Endothelial cell of umbilical vein (primary cell): Measurements from ENCODE around the gene KREMEN1. TPM values are rescaled to one million over a fixed set of nuclear protein-coding genes. Genes with fewer than 3 reads are reported as not detected.

Experiments
- BruUV-seq: library from RNA; stranded (reverse); fragments of 400-500 nt; replicated peaks from 2 replicates; lab custom pipeline; 2021; lab: Mats Ljungman, UMichigan
- CTCF ChIA-PET: fragments of 300-600, 350-600 bp; sonication (Branson Sonifier 250); formaldehyde crosslinking; loops from one replicate; lab custom pipeline; 2021; ENCODE audit warnings: antibody characterized with exemption, inconsistent platforms; lab: Charles Lee
- POLR2A ChIA-PET: fragments of 300-600, 350-600 bp; sonication (Branson Sonifier 250); formaldehyde crosslinking; loops from one replicate; lab custom pipeline; 2021; ENCODE audit warnings: antibody characterized with exemption, inconsistent platforms; lab: Charles Lee
- DNase-seq: peaks from one replicate; pipeline ENCODE4 v3.0.0-alpha.2; 2011; ENCODE audit warnings: low read depth, low spot score
- FAIRE-seq: peaks from 2 replicates; lab custom pipeline; 2011; peaks lifted over from hg19 to GRCh38; lab: Jason Lieb, UNC
- H2AFZ ChIP-seq: 2 replicates; pipeline ENCODE4 v1.6.0; 2012; ENCODE audit warnings: low read depth, low read length, control low read depth, inconsistent platforms
- H3K27ac ChIP-seq: 2 replicates; pipeline ENCODE4 v1.5.1; 2011; ENCODE audit warnings: low read depth, mild to moderate bottlenecking, control low read depth, low read length, moderate library complexity; ENCODE audit not compliant: insufficient read depth
- H3K27me3 ChIP-seq, 2 experiments: 2 replicates each; pipeline versions ENCODE4 v1.6.0 to v1.6.1; 2011; ENCODE audit warnings: low read length in 2 of 2, mixed read lengths in 1 of 2; ENCODE audit not compliant: control insufficient read depth in 2 of 2, insufficient read depth in 2 of 2
- H3K36me3 ChIP-seq, 2 experiments: 2 replicates in 1 of 2; 3 replicates in 1 of 2; pipeline ENCODE4 v1.5.1; 2011; ENCODE audit warnings: low read length in 2 of 2, mild to moderate bottlenecking in 1 of 2, moderate library complexity in 1 of 2; ENCODE audit not compliant: control insufficient read depth in 2 of 2, insufficient read depth in 2 of 2; ENCODE audit errors: extremely low read depth in 1 of 2
- H3K4me1 ChIP-seq: 3 replicates; pipeline ENCODE4 v1.5.1; 2011; ENCODE audit warnings: mild to moderate bottlenecking, low read length; ENCODE audit not compliant: control insufficient read depth, insufficient read depth; ENCODE audit errors: extremely low read depth
- H3K4me2 ChIP-seq: 2 replicates; pipeline ENCODE4 v1.6.1; 2011; ENCODE audit warnings: low read length, control low read depth, mixed read lengths; ENCODE audit not compliant: insufficient read depth
- H3K4me3 ChIP-seq, 3 experiments: fragments of 200-600 bp in 1 of 3; sonication (generic), shearing (Covaris generic) in 1 of 3; replicated peaks in 1 of 3; 2 replicates each; pipeline ENCODE4 v1.5.1; 2011 to 2016; ENCODE audit warnings: control low read depth in 3 of 3, low read length in 3 of 3, mild to moderate bottlenecking in 2 of 3, inconsistent platforms in 1 of 3, low read depth in 1 of 3, moderate library complexity in 1 of 3; ENCODE audit not compliant: insufficient read depth in 1 of 3
- H3K79me2 ChIP-seq: 2 replicates; pipeline ENCODE4 v1.6.0; 2012; ENCODE audit warnings: low read length, inconsistent platforms; ENCODE audit not compliant: control insufficient read depth, insufficient read depth
- H3K9ac ChIP-seq: replicated peaks from 2 replicates; pipeline ENCODE3; 2011; ENCODE audit warnings: low read length, control low read depth; ENCODE audit not compliant: insufficient read depth; ENCODE audit errors: extremely low read depth
- H3K9me1 ChIP-seq: replicated peaks from 3 replicates; pipeline ENCODE4 v1.6.0; 2011; ENCODE audit warnings: mild to moderate bottlenecking, low read length; ENCODE audit not compliant: control insufficient read depth, insufficient read depth; ENCODE audit errors: extremely low read depth
- H3K9me3 ChIP-seq: replicated peaks from 2 replicates; pipeline ENCODE4 v1.5.1; 2012; ENCODE audit warnings: low read length, inconsistent platforms; ENCODE audit not compliant: control insufficient read depth, insufficient read depth
- H4K20me1 ChIP-seq: replicated peaks from 2 replicates; pipeline ENCODE3; 2011; ENCODE audit warnings: mild to moderate bottlenecking, low read length; ENCODE audit not compliant: control insufficient read depth, insufficient read depth; ENCODE audit errors: extremely low read depth
- EZH2 ChIP-seq: IDR thresholded peaks from 2 replicates; pipeline ENCODE4 v1.6.1; 2012; ENCODE audit warnings: borderline replicate concordance, low read depth, mild to moderate bottlenecking, moderate library complexity, low read length, inconsistent platforms; ENCODE audit not compliant: severe bottlenecking
- FOS ChIP-seq: IDR thresholded peaks from 2 replicates; pipeline ENCODE4 v1.6.1; 2011; ENCODE audit warnings: mild to moderate bottlenecking, low read length, moderate library complexity, borderline replicate concordance; ENCODE audit not compliant: insufficient read depth
- GATA2 ChIP-seq: IDR thresholded peaks from 2 replicates; pipeline ENCODE4 v1.7.0; 2011; ENCODE audit warnings: low read depth, mild to moderate bottlenecking, moderate library complexity, mixed read lengths, low read length; ENCODE audit not compliant: insufficient read length, insufficient read depth
- JUN ChIP-seq: IDR thresholded peaks from 2 replicates; pipeline ENCODE4 v1.6.1; 2011; ENCODE audit warnings: borderline replicate concordance, low read depth; ENCODE audit not compliant: insufficient read length, insufficient read depth
- MYC ChIP-seq: IDR thresholded peaks from one replicate; pipeline ENCODE4 v1.6.1; 2011; ENCODE audit warnings: mild to moderate bottlenecking, low read depth, low read length
- POLR2A ChIP-seq: IDR thresholded peaks from 2 replicates; pipeline ENCODE4 v1.6.1; 2012; ENCODE audit warnings: low read depth, mild to moderate bottlenecking, control low read depth, low read length
- POLR2AphosphoS5 ChIP-seq: IDR thresholded peaks from 2 replicates; pipeline ENCODE4 v1.6.1; 2012; ENCODE audit warnings: low read depth, mild to moderate bottlenecking, control low read depth, low read length, moderate library complexity; ENCODE audit not compliant: insufficient read depth
- dilution Hi-C: fragments of 300-500 bp; cut with MboI; formaldehyde crosslinking; loops from one replicate; pipeline ENCODE4 v1.15.0; 2019; ENCODE audit warnings: low sequenced_read_pairs; ENCODE audit not compliant: extremely low pct_ligation_motif_present
- intact Hi-C: fragments of 100-400 bp; cut with micrococcal nuclease; formaldehyde crosslinking; loops from one replicate; pipeline ENCODE4 v1.10.0; 2022
- polyA plus RNA-seq, 4 experiments: library from polyadenylated mRNA; depleted of rRNA in 3 of 4; stranded (reverse) in 3 of 4; unstranded in 1 of 4; fragments of >200 nt; gene quantifications; 2 replicates each; pipeline versions ENCODE4 v1.2.1 to v1.2.3, GENCODE V29; 2011 to 2012; ENCODE audit warnings: missing spikeins in 1 of 4
- total RNA-seq: library from RNA; stranded (reverse); gene quantifications from 2 replicates; pipeline ENCODE4 v1.2.3, GENCODE V29; 2021
- TF ChIP-seq, protein P1 (sequence below): IDR thresholded peaks from 2 replicates; pipeline ENCODE4 v1.6.1; 2011; ENCODE audit not compliant: insufficient read depth, insufficient read length
- TF ChIP-seq, protein P2 (sequence below), 2 donors: IDR thresholded peaks; 1 replicate in 1 of 2; 2 replicates in 1 of 2; pipeline ENCODE4 v1.5.1; 2011; ENCODE audit warnings: low read length in 2 of 2, mild to moderate bottlenecking in 2 of 2, moderate library complexity in 2 of 2, control low read depth in 1 of 2, inconsistent platforms in 1 of 2, low read depth in 1 of 2; ENCODE audit not compliant: insufficient read depth in 1 of 2; ENCODE audit errors: extremely low read depth in 1 of 2

Gene KREMEN1
- total and polyA plus RNA-seq, 2 donors (not counting 3 experiments of a cell fraction or from before 2014, with no cell fraction given): 0.58 to 1.1 TPM

DNA sequence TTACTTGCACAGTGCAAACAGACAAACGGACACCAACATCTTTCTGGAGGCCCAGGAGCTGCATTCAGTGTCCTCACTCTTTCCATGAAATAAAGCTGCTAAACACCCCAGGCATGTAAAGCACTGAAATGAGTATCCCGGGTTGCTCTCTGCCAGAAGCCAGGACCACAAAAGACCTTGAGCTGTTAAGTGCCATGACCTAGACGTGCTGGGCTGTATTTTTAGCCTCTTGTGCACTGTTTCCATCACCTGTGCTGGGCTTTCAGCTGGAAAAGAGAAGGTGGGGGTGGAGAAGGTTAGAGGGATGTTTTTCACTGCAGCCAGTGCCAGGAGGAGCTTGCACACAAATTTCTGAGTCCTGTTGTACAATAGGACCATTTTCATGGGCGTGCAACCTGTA is 3.4 kb upstream of the KREMEN1 start:
- no peak overlapping the region for H2AFZ ChIP-seq
- peaks cover 30 to 31% of the 10 kb centered on the region in 2 experiments for H3K27me3 ChIP-seq
- intact Hi-C loops: no loop called here
- BruUV-seq: no TSS peak
- H3K27ac ChIP-seq: no peak overlapping the region
- ChIA-PET POLR2A (no interaction called here), CTCF (interaction anchor here (1.1 to 1.3 kb wide), 4 partner anchors 9 to 85 kb away, joined by 3 to 5 read pairs (median 3); no protein-coding TSS in a partner anchor)
- H3K4me1 ChIP-seq: peaks cover 8% of the 10 kb centered on the region
- H3K4me2 ChIP-seq: no peak overlapping the region
- FAIRE-seq: no peak
- H4K20me1 ChIP-seq: no peaks in the 10 kb centered on the region
- TF ChIP-seq POLR2AphosphoS5: no peak
- TF ChIP-seq GATA2: no peak
- TF ChIP-seq, protein P1, sequence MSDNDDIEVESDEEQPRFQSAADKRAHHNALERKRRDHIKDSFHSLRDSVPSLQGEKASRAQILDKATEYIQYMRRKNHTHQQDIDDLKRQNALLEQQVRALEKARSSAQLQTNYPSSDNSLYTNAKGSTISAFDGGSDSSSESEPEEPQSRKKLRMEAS: no peak
- TF ChIP-seq EZH2: no peak
- no peak for TF ChIP-seq FOS
- TF ChIP-seq, protein P2, sequence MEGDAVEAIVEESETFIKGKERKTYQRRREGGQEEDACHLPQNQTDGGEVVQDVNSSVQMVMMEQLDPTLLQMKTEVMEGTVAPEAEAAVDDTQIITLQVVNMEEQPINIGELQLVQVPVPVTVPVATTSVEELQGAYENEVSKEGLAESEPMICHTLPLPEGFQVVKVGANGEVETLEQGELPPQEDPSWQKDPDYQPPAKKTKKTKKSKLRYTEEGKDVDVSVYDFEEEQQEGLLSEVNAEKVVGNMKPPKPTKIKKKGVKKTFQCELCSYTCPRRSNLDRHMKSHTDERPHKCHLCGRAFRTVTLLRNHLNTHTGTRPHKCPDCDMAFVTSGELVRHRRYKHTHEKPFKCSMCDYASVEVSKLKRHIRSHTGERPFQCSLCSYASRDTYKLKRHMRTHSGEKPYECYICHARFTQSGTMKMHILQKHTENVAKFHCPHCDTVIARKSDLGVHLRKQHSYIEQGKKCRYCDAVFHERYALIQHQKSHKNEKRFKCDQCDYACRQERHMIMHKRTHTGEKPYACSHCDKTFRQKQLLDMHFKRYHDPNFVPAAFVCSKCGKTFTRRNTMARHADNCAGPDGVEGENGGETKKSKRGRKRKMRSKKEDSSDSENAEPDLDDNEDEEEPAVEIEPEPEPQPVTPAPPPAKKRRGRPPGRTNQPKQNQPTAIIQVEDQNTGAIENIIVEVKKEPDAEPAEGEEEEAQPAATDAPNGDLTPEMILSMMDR (IDR thresholded peaks at IDR 0.05; ENCODE audit: extremely low read depth in 1 of 2, insufficient read depth in 1 of 2, low read depth in 1 of 2, low read length in 2 of 2): no peak
- no peak for TF ChIP-seq POLR2A
- no peak for TF ChIP-seq JUN
- TF ChIP-seq MYC: no peak
- no peaks in the 10 kb centered on the region for H3K36me3 ChIP-seq
- no peaks in the 10 kb centered on the region for H3K9me3 ChIP-seq
- no peak overlapping the region for H3K9ac ChIP-seq
- no peak for DNase-seq
- no peaks in the 10 kb centered on the region for H3K9me1 ChIP-seq
- dilution Hi-C loops: no loop called here
- no peak overlapping the region for H3K4me3 ChIP-seq
- no peaks in the 10 kb centered on the region for H3K79me2 ChIP-seq
